Activated gamma-delta T cell (primary cell): ENCODE measurements around the gene SNX17.
"Not testable (repeated sequence)": the region's sequence is repeated elsewhere in the genome, so short reads cannot be mapped to it uniquely, and the experiment has no call there.

Experiments used
- DNase-seq: peaks from one replicate; lab custom pipeline; 2025; lab: John Stamatoyannopoulos, UW
- total RNA-seq, 2 donors: gene quantifications; one replicate each; lab custom pipeline; 2026; lab: John Stamatoyannopoulos, UW

The SNX17 gene
- total RNA-seq = 132 to 136 reads per million in 2 donors

- peak; percentile 99 for DNase-seq
These were observed at the start of gene SNX17, which contains the start of gene EIF2B4 for GRCh38 chr2:27370026-27370815. Gene SNX17, plus strand, starts transcription at chr2:27370616. Its CDS starts 128 bp downstream, at chr2:27370744. Gene EIF2B4, minus strand, starts transcription at chr2:27370338. Its CDS starts 24 bp downstream, at chr2:27370314.

GRCh38 chr2:27320958-27321543 lies 49.4 kb upstream of the SNX17 start:
- DNase-seq = no peak

- no peak for DNase-seq
These were observed 48.1 kb upstream of the SNX17 start for GRCh38 chr2:27322301-27322765.

- peak; percentile 45 for DNase-seq
These were observed 47.4 kb upstream of the SNX17 start, which contains the start of gene MPV17 for GRCh38 chr2:27322766-27323595. Gene MPV17, minus strand, starts transcription at chr2:27323097. Its CDS starts 580 bp downstream, at chr2:27322517.

GRCh38 chr2:27323596-27324285 lies 46.7 kb upstream of the SNX17 start:
- DNase-seq = no peak

GRCh38 chr2:27324720-27325119 lies 45.7 kb upstream of the SNX17 start:
- no peak for DNase-seq

GRCh38 chr2:27335311-27335710 lies 35.1 kb upstream of the SNX17 start:
- no peak for DNase-seq

- no peak for DNase-seq
These were observed 34.2 kb upstream of the SNX17 start for GRCh38 chr2:27336173-27336572.

GRCh38 chr2:27347641-27348040 lies 22.8 kb upstream of the SNX17 start:
- no peak for DNase-seq

- DNase-seq = no peak
These were observed 20.2 kb upstream of the SNX17 start for GRCh38 chr2:27350106-27350693.

- DNase-seq = no peak
These were observed 18.4 kb upstream of the SNX17 start for GRCh38 chr2:27351802-27352598.

GRCh38 chr2:27353386-27353761 lies 17.0 kb upstream of the SNX17 start:
- not testable (repeated sequence) for DNase-seq

GRCh38 chr2:27353762-27354596 lies 16.4 kb upstream of the SNX17 start:
- DNase-seq = no peak

GRCh38 chr2:27354597-27354927 lies 15.9 kb upstream of the SNX17 start:
- no peak for DNase-seq

GRCh38 chr2:27356056-27356381 lies 14.4 kb upstream of the SNX17 start:
- DNase-seq = peak; percentile 38

- DNase-seq = peak; percentile 70
These were observed 13.8 kb upstream of the SNX17 start, which contains the start of gene GTF3C2 for GRCh38 chr2:27356382-27357181. Gene GTF3C2, minus strand, starts transcription at chr2:27356764. Its CDS starts 13,210 bp downstream, at chr2:27343554.

GRCh38 chr2:27362678-27363420 lies 7.6 kb upstream of the SNX17 start:
- DNase-seq = no peak

GRCh38 chr2:27363933-27364332 lies 6.5 kb upstream of the SNX17 start:
- DNase-seq = no peak
